PC-9 (cell line): Measurements from ENCODE around the gene TGM6. TPM values are rescaled to one million over a fixed set of nuclear protein-coding genes. Genes with fewer than 3 reads are reported as not detected.

ENCODE experiments used
- BruUV-seq: library from RNA; stranded (reverse); fragments of 400-500 nt; replicated peaks from 2 replicates; lab custom pipeline; 2021; lab: Mats Ljungman, UMichigan
- CTCF ChIA-PET: fragments of 300-600 bp; sonication (Branson Sonifier 250); formaldehyde crosslinking; loops from one replicate; lab custom pipeline; 2022; ENCODE audit warnings: antibody characterized with exemption; lab: Charles Lee
- POLR2A ChIA-PET: fragments of 300-600 bp; sonication (Branson Sonifier 250); formaldehyde crosslinking; loops from one replicate; lab custom pipeline; 2022; ENCODE audit warnings: antibody characterized with exemption; ENCODE audit not compliant: unreplicated experiment; lab: Charles Lee
- DNase-seq, 2 experiments: peaks; one replicate each; pipeline versions ENCODE4 v3.0.0 to v3.0.0-alpha.2; 2015 to 2022; ENCODE audit warnings: mixed read lengths in 1 of 2
- H2AFZ ChIP-seq: fragments of 200-600 bp; sonication (generic); 2 replicates; pipeline ENCODE4 v1.8.1; 2017; ENCODE audit warnings: antibody characterized with exemption
- H3F3A ChIP-seq: fragments of 200-600 bp; sonication (generic); 2 replicates; pipeline ENCODE4 v1.8.1; 2017; ENCODE audit warnings: antibody characterized with exemption, mild to moderate bottlenecking, low read depth; ENCODE audit not compliant: insufficient read depth
- H3K27ac ChIP-seq: fragments of 200-600 bp; sonication (generic); 2 replicates; pipeline ENCODE4 v1.6.1; 2016; ENCODE audit warnings: mixed run types
- H3K27me3 ChIP-seq: fragments of 200-600 bp; sonication (generic); 2 replicates; pipeline ENCODE4 v1.6.1; 2016; ENCODE audit warnings: low read depth, mixed run types; ENCODE audit not compliant: insufficient read depth
- H3K36me3 ChIP-seq: fragments of 200-600 bp; sonication (generic); 2 replicates; pipeline ENCODE4 v1.6.1; 2016; ENCODE audit warnings: low read depth, mixed run types
- H3K4me1 ChIP-seq: fragments of 200-600 bp; sonication (generic); replicated peaks from 2 replicates; pipeline ENCODE4 v1.6.1; 2016; ENCODE audit warnings: mixed run types; ENCODE audit not compliant: insufficient read depth
- H3K4me2 ChIP-seq: fragments of 200-600 bp; sonication (generic); 2 replicates; pipeline ENCODE4 v1.6.1; 2017; ENCODE audit warnings: mixed run types
- H3K4me3 ChIP-seq: fragments of 200-600 bp; sonication (generic); 2 replicates; pipeline ENCODE4 v1.6.1; 2016; ENCODE audit warnings: mixed run types
- H3K79me2 ChIP-seq: fragments of 200-600 bp; sonication (generic); 2 replicates; pipeline ENCODE4 v1.6.1; 2017; ENCODE audit warnings: low read depth, mixed run types
- H3K9me2 ChIP-seq: fragments of 200-600 bp; sonication (generic); 2 replicates; pipeline ENCODE4 v1.8.1; 2017; ENCODE audit warnings: mild to moderate bottlenecking; ENCODE audit not compliant: insufficient read depth
- H3K9me3 ChIP-seq: fragments of 200-600 bp; sonication (generic); 2 replicates; pipeline ENCODE4 v1.8.1; 2016; ENCODE audit warnings: low read depth; ENCODE audit not compliant: insufficient read depth
- H4K20me1 ChIP-seq: fragments of 200-600 bp; sonication (generic); 2 replicates; pipeline ENCODE4 v1.8.1; 2017; ENCODE audit not compliant: insufficient read depth
- EZH2 ChIP-seq: fragments of 200-600 bp; sonication (generic); IDR thresholded peaks from 2 replicates; pipeline ENCODE4 v1.8.0; 2017; ENCODE audit warnings: antibody characterized with exemption, low read depth
- intact Hi-C: fragments of 100-400 bp; cut with micrococcal nuclease; formaldehyde crosslinking; loops from one replicate; pipeline ENCODE4 v1.10.0; 2022; ENCODE audit not compliant: unreplicated experiment
- total RNA-seq: library from RNA; stranded (reverse); gene quantifications from 2 replicates; pipeline ENCODE4 v1.2.3, GENCODE V29; 2021
- TF ChIP-seq, protein P1 (sequence below): fragments of 200-600 bp; sonication (generic); conservative IDR thresholded peaks from 2 replicates; pipeline ENCODE4 v1.6.1; 2017; ENCODE audit warnings: mixed run types, antibody characterized with exemption, mild to moderate bottlenecking, moderate library complexity

Gene TGM6
- total RNA-seq, 1 experiment from 2014 or later = not detected

GRCh38 chr20:2332711-2333110 is 48.0 kb upstream of the TGM6 start:
- no peak overlapping the region for H2AFZ ChIP-seq
- H3K4me3 ChIP-seq = no peak overlapping the region
- no peak overlapping the region for H3K27ac ChIP-seq
- peaks cover 13% of the 10 kb centered on the region for H3K4me1 ChIP-seq
- H3F3A ChIP-seq = peaks cover 7% of the 10 kb centered on the region; the same call in 1 of the 2 replicates
- H3K27me3 ChIP-seq = no peaks in the 10 kb centered on the region; the same call in 1 of the 2 replicates
- intact Hi-C loops = no loop called here
- H3K4me2 ChIP-seq = no peak overlapping the region
- H3K79me2 ChIP-seq = no peaks in the 10 kb centered on the region
- TF ChIP-seq, protein P1, sequence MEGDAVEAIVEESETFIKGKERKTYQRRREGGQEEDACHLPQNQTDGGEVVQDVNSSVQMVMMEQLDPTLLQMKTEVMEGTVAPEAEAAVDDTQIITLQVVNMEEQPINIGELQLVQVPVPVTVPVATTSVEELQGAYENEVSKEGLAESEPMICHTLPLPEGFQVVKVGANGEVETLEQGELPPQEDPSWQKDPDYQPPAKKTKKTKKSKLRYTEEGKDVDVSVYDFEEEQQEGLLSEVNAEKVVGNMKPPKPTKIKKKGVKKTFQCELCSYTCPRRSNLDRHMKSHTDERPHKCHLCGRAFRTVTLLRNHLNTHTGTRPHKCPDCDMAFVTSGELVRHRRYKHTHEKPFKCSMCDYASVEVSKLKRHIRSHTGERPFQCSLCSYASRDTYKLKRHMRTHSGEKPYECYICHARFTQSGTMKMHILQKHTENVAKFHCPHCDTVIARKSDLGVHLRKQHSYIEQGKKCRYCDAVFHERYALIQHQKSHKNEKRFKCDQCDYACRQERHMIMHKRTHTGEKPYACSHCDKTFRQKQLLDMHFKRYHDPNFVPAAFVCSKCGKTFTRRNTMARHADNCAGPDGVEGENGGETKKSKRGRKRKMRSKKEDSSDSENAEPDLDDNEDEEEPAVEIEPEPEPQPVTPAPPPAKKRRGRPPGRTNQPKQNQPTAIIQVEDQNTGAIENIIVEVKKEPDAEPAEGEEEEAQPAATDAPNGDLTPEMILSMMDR = no peak
- TF ChIP-seq EZH2 = no peak
- no TSS peak for BruUV-seq
- H3K36me3 ChIP-seq = no peaks in the 10 kb centered on the region
- POLR2A ChIA-PET = no interaction called here
- CTCF ChIA-PET = no interaction called here
- no peaks in the 10 kb centered on the region for H3K9me3 ChIP-seq
- no peaks in the 10 kb centered on the region for H3K9me2 ChIP-seq
- no peaks in the 10 kb centered on the region for H4K20me1 ChIP-seq
- no peak for DNase-seq

DNA sequence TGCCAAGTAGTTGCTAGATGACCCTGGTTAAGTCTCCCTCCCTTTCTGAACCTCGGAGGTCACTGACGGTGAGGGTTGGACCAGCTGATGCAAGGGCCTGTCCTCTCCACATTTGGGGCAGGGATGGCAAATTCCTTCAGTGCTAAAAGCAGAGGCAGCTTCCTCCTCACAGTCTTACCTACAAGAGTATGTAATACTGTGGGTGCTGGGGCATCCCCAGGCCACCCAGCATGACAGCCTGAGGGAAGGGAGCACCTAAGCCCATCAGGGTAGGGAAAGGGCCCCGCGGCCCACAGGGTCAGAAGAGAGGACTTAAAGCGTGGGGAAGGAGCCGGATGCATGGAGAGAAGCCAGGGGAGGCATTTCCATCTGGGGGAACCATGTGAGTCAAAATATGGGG is 46.9 kb upstream of the TGM6 start:
- no peaks in the 10 kb centered on the region for H3K9me3 ChIP-seq
- POLR2A ChIA-PET = no interaction called here
- no peak overlapping the region for H3K27ac ChIP-seq
- no peak overlapping the region for H3K4me3 ChIP-seq
- peaks cover 13% of the 10 kb centered on the region for H3K4me1 ChIP-seq
- TF ChIP-seq, protein P1 = no peak
- TF ChIP-seq EZH2 = no peak
- intact Hi-C loops = no loop called here
- H3K27me3 ChIP-seq = no peaks in the 10 kb centered on the region; the same call in 1 of the 2 replicates
- BruUV-seq = no TSS peak
- CTCF ChIA-PET = no interaction called here
- no peaks in the 10 kb centered on the region for H3K36me3 ChIP-seq
- peaks cover 7% of the 10 kb centered on the region; the same call in 1 of the 2 replicates for H3F3A ChIP-seq
- no peaks in the 10 kb centered on the region for H4K20me1 ChIP-seq
- no peaks in the 10 kb centered on the region for H3K79me2 ChIP-seq
- H2AFZ ChIP-seq = no peak overlapping the region
- H3K9me2 ChIP-seq = no peaks in the 10 kb centered on the region
- no peak overlapping the region for H3K4me2 ChIP-seq
- DNase-seq = no peak

DNA sequence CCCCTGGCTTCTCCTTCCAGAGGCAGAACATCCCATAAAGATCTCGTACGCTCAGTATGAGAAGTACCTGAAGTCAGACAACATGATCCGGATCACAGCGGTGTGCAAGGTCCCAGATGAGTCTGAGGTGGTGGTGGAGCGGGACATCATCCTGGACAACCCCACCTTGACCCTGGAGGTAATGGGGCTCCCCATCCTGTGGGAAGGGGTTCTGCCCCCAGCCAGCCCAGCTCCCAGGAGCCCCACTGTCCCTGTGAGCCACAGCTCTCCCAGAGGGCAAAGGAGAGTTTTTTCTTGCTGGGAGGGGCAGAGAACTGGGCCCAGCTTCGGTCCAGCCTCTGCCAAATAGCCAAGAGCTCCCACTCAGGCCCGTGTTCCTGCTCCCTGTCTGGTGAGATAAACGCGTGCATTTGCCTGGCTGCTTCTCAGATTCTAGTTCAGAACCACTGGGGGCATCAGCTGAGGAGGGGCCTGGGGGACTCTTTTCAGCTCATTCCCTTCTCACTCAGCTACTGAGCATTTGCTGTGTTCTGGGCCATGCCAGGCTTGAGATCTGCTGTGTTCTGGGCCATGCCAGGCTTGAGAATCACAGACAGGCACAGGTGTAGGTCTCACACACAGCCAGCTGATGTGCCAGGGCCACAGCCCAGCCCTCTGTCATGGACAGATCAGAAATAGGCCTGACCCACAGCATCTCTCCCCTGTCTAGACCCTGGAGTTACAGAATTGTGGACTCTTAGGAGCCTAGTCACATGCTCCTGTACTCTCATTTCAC is 45.4 kb upstream of the TGM6 start:
- no peaks in the 10 kb centered on the region for H3K36me3 ChIP-seq
- no peak overlapping the region for H3K4me3 ChIP-seq
- TF ChIP-seq, protein P1 = no peak
- no peak for TF ChIP-seq EZH2
- ChIA-PET CTCF (no interaction called here), POLR2A (no interaction called here)
- H3K4me2 ChIP-seq = no peak overlapping the region
- intact Hi-C loops = no loop called here
- no peak overlapping the region for H2AFZ ChIP-seq
- H3F3A ChIP-seq = no peaks in the 10 kb centered on the region
- no peaks in the 10 kb centered on the region for H4K20me1 ChIP-seq
- BruUV-seq = no TSS peak
- H3K4me1 ChIP-seq = peaks cover 4% of the 10 kb centered on the region
- H3K9me3 ChIP-seq = no peaks in the 10 kb centered on the region
- no peaks in the 10 kb centered on the region; the same call in 1 of the 2 replicates for H3K27me3 ChIP-seq
- no peak overlapping the region for H3K27ac ChIP-seq
- no peaks in the 10 kb centered on the region for H3K9me2 ChIP-seq
- H3K79me2 ChIP-seq = no peaks in the 10 kb centered on the region
- no peak for DNase-seq
